GM12864 (cell line): ENCODE data around the gene CDADC1.

Experiments
- DNase-seq: peaks from one replicate; pipeline ENCODE4 v3.0.0-alpha.2; 2011; ENCODE audit warnings: low read depth
- H3K4me3 ChIP-seq: 2 replicates; pipeline ENCODE4 v1.5.1; 2011; ENCODE audit warnings: mild to moderate bottlenecking, low read depth, low read length, control low read depth
- TF ChIP-seq, protein P1 (sequence below): IDR thresholded peaks from 2 replicates; pipeline ENCODE4 v1.5.1; 2011; ENCODE audit warnings: low read depth, mild to moderate bottlenecking, moderate library complexity, low read length, control low read depth, inconsistent platforms; ENCODE audit errors: missing control alignments

CDADC1 gene

DNA sequence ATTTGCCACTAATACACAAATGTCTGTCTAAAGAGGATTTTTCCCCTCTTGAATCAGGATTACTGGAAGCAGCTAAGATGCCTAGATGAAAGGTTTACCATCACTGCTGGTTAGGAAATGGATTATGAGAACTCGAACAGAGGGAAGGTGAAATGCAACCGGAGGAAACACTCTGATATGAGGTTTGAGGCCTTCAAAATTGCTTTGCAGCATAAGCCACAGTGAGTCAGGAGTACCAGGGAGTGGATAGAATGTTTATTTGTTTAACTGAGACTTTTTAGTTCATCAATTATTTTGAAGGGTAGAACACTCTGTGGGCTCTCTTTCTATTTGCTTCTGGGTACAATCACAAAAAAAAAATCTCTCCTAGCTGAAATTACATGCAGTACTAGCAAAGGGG, 18.1 kb downstream of the CDADC1 start:
- no peak overlapping the region for H3K4me3 ChIP-seq
- TF ChIP-seq, protein P1, sequence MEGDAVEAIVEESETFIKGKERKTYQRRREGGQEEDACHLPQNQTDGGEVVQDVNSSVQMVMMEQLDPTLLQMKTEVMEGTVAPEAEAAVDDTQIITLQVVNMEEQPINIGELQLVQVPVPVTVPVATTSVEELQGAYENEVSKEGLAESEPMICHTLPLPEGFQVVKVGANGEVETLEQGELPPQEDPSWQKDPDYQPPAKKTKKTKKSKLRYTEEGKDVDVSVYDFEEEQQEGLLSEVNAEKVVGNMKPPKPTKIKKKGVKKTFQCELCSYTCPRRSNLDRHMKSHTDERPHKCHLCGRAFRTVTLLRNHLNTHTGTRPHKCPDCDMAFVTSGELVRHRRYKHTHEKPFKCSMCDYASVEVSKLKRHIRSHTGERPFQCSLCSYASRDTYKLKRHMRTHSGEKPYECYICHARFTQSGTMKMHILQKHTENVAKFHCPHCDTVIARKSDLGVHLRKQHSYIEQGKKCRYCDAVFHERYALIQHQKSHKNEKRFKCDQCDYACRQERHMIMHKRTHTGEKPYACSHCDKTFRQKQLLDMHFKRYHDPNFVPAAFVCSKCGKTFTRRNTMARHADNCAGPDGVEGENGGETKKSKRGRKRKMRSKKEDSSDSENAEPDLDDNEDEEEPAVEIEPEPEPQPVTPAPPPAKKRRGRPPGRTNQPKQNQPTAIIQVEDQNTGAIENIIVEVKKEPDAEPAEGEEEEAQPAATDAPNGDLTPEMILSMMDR = no peak
- DNase-seq = no peak

GRCh38 chr13:49271264-49271663, 23.5 kb downstream of the CDADC1 start:
- TF ChIP-seq, protein P1 = no peak
- H3K4me3 ChIP-seq = no peak overlapping the region
- no peak for DNase-seq

DNA sequence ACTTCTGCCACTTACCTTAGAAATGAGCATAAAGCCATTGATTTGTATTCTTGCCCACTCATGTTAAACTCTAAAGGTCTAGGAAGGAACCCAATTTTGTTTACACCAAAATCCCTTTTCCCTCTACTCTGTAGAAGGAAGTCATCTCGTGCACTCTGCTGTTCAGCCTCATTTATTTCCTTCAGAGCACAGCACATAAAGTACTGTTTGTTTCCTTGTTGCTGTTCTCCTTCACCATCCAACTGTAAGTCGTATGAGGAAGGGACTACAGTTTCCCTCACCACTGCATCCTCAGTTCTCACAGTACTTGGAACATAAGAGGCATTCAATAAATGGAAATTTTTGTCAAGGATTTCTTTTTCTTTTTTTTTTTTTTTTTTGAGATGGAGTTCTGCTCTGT, 24.6 kb downstream of the CDADC1 start:
- DNase-seq = no peak
- H3K4me3 ChIP-seq = no peak overlapping the region
- TF ChIP-seq, protein P1 = no peak

DNA sequence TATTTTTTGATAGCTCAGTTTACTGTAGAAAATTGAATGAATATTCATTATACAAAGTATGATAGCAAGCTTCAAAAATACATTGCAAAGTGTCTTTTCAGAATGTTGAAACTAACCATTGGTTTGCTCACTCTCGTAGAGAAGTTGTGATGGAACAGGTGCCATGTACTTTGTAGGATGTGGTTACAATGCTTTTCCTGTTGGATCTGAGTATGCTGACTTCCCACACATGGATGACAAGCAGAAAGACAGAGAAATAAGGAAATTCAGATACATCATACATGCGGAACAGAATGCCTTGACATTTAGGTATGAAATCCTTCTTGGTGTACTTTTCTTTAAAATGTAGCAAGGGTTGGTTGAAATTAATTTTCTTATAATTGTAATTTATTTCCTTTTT, 30.5 kb downstream of the CDADC1 start:
- TF ChIP-seq, protein P1 = no peak
- H3K4me3 ChIP-seq = no peak overlapping the region

GRCh38 chr13:49279112-49279511, 31.4 kb downstream of the CDADC1 start:
- DNase-seq = no peak
- H3K4me3 ChIP-seq = no peak overlapping the region
- TF ChIP-seq, protein P1 = no peak

More for the DNA sequence above, 30.5 kb downstream of the CDADC1 start:
- DNase-seq = no peak

- no peak for DNase-seq
- H3K4me3 ChIP-seq = no peak overlapping the region
- TF ChIP-seq, protein P1 = no peak
These were observed 32.2 kb downstream of the CDADC1 start for GRCh38 chr13:49279885-49280284.

DNA sequence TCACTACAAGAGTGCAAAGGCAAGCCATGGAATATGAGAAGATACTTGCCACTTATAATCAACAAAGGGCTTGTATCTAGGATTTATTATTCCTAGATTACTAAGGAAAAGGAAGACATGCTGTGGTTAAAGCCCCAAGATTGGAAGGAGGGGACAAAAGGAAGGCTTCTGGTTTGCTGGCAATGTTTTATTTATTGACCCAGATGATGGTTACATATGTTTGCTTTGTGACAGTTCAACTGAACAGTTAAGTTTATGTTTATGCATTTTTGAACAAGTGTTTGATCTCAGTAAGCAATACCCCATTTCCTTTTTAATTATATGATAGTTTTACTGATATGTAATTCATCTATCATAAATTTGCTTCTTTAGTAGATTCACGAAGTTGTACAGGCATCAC, 40.3 kb downstream of the CDADC1 start:
- no peak for DNase-seq
- H3K4me3 ChIP-seq = no peak overlapping the region
- TF ChIP-seq, protein P1 = no peak
